Esophagus mucosa (tissue), 1 donor: ENCODE data around the gene ADAMTS5. TPM values are rescaled to one million over a fixed set of nuclear protein-coding genes. Genes with fewer than 3 reads are reported as not detected.
A peak's percentile ranks its signal among the peaks of the same experiment; 100 is the strongest.

Experiments used
- ATAC-seq: fragments of 200-7000 bp; cut with Tn5 transposase; one replicate; pipeline ENCODE4 v1.9.1; 2020
- total RNA-seq: library from RNA; stranded (reverse); gene quantifications from one replicate; pipeline ENCODE4 v1.2.4, GENCODE V29; 2023
- donor health status: DM: yes; HTN: yes; CAD: no.

Gene ADAMTS5
- 0.80 TPM for total RNA-seq

DNA sequence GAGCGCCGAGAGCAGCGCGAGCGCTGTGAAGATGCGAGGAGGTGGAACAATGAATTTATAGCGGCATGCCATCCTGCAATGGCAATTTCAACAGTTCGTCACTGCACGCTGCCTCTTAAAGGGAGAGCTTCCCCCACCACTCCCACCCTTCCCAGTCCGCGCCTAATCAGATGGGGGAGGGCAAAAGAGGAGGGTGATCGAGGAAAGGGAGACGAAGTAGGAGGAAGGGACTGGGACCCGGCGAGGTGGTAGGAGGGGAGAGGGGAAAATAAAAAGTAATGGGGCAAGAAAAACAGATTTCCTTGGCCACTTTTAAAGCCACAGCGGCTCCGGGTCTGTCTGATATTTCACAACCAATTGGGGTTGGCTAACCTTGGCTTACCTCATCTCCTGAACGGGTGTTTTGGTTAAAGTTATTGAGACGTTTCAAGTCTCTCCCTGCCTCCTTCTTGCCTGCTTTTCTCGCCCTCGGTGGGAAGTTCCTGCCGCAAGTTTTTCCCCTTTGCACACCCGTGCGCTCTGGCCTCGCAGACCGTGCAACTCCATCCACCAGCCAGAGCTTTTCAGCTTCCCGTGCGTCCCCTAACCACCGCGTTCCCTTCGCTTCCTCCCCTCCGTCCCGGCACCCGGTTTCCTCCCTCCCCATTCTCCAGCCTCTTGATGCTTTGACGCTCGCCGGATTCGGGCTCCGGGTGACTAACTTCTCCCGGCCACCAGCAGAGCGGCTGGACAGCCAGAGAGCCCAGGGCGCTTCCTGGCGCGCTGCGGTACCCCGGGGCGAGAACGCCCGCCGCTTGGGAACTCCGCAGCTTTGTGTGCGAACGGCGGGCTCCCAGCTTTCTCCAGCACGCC lies at the start of gene ADAMTS5:
ADAMTS5 (minus strand) TSS at position 27 of the 852 bp plus-strand sequence. CDS start 697 bp downstream, outside the sequence.
- peak; percentile 10 for ATAC-seq

DNA sequence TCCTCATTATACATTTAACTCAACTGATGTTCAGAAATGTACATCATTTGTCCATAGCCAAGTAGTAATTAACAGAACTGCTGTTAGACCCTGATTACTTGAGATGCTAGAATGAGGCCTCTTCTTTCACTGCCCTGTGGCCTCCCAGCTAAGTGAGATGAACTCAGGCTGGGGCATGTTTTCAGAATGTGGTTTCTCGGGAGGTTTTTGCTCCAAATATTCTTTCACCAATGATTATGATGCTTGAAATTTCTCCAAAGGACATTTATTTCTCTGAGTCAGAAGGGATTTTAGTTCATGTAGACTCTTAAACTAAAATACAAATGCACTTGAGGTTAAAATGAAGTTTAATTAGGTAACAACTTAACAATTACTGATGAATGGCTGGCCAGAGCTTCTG lies 34.6 kb upstream of the ADAMTS5 start:
- ATAC-seq, result no peak

DNA sequence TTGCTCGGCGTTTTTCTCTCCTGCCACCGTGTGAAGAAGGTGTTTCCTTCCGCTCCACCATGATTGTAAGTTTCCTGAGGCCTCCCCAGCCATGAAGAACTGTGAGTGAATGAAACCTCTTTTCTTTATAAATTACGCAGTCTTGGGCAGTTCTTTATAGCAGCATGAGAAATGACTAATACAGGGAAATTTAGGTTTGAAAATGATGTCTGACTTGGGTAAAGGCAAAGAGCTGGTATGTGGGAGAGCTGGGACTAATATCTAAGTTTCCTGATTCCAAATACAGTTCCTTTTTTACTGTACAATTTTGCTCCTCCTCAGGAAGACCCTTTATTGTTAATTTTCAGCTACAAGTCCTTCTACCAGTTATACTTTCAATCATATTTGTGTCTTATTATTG lies 16.7 kb upstream of the ADAMTS5 start:
- no peak for ATAC-seq

DNA sequence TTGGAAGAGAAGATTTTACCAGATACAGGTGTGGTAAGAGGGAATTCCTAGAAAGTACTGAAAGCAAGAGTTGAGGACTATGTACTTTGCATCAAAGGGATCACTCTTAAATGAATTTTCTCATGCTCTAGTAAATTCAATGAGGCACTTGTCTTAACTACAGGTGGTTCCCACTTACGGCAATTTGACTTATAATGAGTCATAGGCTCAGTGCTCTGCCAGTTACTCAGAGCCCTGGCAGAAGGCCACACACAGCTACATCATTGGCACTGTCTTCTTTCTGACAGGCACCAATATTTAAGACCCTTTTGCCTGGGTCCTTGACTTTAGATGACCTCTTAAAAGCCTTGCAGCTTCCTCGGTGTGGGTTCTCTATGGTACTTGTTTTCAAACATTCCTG lies 15.9 kb upstream of the ADAMTS5 start:
- peak; percentile 91 for ATAC-seq

DNA sequence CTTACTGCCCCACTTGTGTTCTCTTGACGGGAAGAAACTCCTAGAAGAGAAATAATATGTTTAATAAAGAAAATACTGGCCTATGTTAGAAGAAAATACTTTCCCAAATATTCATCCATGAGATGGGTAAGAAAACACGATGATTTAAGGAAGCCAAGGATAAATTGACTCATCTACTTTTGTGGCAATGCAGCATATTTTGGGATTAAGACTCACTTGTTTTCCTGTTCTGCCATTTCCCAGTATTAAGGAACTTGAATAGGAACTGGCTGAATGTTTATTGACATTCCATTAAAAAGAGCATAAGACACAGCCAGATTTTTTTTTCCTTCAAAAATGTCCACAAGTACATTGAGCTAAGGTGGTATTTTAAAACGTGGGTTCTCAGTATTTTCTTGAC lies 10.9 kb upstream of the ADAMTS5 start:
- ATAC-seq, result no peak

DNA sequence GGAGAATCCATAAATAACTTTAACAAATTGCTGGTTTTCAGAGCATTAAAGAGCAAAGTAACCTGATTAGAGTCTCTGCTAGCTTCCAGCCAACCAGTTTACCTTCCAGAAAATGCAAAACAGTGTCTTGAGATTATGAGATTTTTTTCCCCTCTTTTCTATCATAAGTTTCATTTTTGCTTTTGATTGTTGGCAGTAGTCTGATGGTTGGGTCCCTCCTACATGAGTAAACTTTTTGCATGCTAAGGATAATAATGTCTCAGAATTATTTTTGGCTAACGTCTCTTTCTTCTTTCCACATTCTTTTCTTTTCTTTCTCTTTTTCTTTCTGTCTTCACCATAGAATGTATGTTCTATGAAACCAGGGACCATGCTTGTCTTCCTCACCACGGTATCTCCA lies 6.3 kb upstream of the ADAMTS5 start:
- no peak for ATAC-seq

DNA sequence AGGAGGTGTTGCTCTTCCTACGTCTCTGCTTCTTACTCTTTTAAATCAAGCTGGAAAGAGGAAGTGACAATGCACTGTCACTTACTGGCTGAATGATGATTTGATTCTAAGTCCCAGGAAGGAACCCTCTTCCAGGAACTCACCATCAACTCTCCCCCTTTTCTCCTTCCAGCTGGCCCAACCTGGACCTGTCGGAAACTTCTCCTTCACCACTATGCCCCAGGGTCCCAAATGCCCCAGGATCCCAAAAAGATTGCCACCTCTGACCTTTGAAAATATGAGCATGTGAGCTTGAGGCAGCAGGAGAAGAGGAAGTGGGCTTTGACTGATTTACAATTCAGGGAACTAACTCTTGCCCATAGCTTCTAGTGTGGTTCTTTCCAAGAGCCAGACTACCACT lies 5.3 kb upstream of the ADAMTS5 start:
- no peak for ATAC-seq

DNA sequence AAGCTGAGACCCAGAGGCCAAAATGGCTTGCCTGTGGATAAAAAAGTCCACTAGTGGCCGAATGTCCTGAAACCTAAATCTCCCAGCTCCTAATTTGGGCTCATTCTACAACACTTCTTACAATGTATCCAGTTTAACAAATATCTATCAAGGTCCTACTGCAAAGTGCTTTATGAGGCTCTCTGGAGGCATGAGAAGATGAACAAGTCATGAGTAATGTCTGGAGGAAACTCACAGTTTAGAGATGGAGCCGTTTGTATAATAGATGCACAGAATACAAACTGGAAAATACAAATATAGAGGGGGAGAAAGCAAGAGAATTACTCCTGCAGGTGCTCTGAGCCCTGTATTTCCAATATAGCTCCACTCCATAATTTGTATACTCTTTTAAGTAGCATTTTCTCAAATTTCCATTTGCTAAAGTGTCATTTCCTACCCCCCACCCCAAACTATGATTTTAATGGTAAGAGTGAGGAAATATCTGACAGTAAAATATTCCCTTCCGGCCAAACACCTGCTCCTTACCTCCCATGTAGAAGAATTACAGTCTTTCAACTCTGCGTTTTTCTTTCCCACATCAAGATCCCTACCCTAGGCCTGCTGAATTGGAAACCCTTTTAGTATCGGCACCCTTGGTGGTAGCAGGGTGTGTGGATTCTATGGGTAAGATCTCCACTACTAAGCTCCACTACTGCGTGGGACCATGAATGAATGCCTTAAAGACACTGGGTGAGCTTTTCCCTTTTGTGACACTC lies 3.3 kb upstream of the ADAMTS5 start:
- ATAC-seq, result no peak

DNA sequence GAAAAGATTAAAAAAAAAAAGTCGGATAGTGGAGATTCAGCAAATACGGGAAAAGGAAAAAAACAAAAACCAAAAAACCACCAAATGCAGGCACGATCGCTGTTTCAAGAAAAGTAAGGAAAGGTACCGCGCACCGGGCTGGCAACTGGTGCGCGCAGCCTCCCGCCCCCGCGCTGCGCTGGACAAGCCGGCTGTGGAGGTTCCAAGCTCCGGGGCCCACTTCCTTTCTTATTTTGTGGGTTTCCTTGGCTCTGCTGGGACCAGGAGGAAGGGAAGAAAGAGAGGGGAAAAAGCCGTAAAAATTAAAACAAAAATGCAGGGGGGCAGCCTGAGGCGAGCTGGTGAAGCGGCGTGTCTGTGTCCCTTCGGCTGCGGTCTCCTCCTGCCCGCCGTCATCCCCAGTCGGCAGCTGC lies 233 bp downstream of the ADAMTS5 start:
- no peak for ATAC-seq

DNA sequence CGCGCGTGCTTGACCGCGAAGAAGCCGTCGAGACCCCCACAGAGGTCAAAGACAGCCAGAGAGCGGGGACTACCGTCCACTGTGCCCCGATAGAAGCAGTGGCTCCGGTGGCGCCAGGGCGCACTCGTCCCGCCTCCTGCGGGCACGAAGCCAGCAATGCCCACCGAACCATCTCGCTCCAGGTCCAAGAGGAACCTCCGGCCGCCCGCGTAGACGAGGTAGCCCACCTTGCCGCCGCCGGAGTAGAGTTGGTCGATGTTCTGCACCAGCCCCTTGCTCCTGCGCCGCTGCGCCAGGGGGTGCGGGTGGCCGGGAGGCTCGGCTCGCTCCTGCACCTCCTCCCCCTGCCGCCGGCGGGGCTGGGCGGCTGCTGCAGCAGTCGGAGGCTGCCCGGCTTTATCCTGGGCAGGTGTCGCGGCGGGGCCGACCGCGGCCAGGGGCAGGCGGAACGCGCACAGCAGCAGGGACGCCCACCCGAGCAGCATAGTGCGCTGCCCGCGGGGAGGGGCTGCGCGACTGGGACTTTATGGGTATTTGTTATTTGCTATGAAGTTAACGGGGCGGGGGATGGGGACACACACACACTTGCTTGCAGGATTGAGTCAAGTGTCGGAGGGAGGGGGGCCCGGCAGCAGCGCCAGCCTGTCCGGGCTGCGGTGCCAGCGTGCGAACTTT lies 844 bp downstream of the ADAMTS5 start:
- peak; percentile 18 for ATAC-seq

DNA sequence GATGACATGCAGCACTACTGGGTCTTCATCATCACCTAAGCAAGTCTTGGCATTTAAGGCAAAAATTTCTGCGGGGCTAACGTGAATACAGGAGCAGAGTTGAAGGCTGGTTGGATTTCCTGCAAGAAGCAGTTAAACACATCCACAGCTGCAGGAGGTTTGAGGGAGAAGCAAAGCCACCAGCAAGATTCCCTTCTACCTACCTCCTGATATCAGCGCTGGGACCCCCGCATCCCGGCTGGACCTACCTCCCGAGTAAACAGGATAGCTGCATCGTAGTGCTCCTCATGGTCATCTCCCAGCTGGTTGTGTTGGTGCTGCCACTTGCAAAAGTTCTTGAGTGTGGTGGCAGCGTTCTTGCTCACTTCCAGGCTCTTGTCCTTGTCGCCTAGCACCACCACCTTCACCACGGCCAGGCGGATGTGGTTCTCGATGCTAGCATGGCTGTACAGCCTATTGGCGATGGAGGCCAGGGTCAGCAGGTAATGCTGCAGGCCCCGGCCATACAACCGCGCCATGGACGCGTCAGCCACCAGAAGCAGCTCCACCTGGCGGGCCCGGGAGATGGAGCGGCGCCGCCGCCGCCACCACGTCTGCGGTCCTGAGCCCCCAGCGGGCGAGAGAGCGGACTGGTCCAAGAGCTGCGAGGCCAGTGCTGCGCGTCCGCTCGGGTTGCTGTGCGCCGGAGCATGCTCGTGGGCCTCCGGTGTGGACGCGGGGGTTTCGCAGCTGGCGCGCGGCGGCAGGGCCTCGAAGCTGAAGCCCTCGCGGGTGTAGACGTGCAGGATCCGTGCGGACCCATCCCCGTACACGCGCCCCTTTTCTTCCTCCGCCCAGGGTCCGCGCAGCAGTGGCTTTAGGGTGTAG lies 1.6 kb downstream of the ADAMTS5 start:
- ATAC-seq, result no peak

DNA sequence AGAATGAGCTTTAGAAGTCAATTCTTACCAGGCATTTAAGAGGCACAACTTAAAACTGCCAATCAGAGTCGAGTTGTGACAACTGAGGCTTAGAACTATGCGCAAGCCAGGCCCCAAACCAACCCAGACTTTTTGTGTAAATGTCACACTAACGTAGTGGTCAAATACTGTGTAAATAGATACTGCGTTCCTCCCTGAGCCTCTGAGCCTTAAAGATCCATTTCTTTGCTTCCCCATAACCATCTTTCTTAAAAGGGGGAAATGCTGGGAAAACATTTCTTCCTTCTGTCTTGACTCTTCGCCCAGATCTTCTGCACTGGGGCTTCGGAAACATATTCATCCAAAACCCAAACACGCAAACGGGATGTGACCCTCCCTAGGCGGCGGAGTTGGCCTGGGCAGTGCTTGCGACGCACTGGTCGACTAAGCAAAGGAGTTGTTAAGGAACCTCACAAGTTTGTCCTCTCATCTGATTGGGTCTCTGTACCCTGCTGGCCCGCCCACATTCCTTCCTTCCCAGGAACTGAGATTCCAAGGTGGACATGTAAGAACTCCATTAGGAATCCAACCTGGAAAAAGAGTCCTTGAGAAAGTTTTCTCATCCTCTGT lies 2.6 kb downstream of the ADAMTS5 start:
- ATAC-seq, result no peak

DNA sequence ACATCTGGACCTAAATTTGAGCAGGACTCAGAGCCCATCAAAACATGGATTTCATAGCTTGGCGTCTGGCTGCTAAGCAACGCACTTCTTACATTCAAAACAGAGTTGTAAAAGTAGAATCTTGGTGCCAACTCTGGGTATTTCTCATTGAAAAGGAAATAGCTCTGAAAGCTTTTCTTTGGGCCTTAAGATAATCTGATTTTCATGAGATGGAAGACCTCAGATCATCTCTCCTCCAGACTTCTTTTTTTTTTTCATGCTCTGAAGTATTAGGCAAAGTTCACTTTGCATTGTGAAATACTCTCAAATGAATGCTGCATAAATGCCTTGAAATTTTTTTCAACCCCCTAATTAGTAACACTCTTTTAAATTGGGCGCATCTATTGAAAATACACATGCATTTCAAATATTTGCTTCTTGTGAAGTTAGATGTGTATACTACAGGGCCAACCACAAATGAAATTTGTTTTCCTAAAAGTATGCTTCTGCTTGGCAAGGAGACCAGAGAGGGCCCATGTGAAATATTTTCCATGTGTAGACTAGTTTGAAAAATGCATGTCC lies 4.2 kb downstream of the ADAMTS5 start:
- no peak for ATAC-seq

DNA sequence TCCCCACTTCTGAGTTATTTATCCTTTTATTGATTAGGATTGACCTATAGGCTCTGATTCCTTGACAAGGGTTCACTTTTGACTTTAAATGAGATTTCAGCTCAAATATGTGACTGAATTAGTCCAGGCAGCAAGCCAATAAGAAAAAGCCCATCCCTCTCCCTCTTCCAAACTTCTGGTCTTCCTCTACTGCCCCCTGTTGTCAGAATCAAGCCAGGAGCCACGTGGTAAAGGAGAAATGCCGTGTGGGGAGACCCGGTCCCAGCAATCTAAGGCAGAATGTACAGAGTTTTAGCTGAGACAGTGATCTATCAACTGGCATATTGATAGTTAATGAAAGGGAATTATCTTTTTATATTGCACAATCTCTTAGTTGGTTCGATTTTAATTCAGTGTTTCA lies 5.2 kb downstream of the ADAMTS5 start:
- no peak for ATAC-seq

DNA sequence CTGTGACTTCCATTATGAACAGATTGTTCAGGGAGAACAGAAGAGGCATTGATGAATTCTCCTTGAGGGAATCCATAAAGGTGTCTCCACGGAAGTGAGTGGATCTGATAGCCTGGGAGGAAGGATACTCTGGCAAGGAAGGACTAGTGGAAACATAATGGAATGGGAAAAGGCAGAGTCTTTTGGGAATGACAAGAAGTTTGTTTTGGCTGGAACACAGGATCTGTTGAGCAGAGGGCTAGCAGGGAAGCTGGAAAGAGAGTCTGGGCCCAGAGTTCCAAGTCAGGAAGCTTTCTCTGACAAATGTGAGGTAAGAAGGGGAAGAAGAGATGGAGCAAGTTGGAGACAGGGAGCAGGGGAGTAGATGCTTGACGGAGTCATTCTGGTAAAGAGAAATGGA lies 8.1 kb downstream of the ADAMTS5 start:
- ATAC-seq, result no peak

DNA sequence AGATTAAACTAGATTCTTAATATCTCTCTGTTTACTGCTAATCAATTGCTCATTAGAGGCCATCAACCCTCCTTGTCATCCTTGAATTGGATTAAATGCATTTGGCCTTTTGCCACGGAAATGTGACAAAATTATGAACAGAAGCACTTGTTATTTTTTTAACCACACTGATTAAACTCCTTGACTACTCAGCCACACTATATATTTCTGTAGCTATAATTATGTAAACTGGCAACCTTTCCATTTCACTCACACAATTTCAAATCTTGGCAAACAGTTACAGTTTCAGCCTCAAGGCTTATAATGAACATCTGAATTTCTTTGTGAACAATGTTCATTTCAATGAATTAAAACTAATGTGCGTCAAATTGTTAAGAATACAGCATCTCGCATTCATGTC lies 10.1 kb downstream of the ADAMTS5 start:
- ATAC-seq, result no peak

DNA sequence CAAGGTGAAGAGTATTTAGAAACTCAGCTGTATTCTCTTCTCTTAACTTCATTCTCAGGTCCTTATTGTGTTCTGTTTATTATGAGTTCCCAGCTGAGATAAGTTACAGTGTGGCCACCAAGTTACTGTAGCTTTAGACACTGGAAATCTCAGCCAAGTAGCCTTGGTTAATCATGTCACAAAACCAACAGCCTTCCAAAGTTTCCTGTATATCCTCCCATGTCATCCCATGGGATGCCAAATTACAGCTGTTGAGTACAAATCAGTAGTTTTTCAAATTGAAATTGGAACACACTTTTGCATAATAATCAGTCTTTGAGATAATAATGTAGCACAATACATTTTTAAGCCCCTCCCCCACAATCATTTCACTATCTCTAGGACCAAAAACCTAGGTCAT lies 10.7 kb downstream of the ADAMTS5 start:
- ATAC-seq, result no peak

DNA sequence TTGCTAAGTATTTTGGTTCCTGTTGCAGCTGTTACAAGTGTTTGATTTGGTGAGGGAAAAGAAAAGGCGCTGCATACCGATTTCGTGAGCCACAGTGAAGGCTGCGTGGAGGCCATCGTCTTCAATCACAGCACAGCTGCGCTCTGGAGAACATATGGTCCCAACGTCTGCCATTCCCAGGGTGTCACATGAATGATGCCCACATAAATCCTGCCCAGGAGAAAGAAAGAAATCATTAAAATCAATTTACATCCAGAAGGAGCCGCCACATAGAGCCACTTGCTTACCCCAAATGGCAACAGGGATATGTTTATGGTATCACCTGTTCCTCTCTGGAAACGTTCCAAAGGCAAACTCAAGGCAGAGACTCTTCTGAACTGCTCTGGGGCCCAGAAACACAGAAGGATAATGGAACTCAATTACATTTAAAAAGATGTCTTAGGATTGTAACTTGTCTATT lies 12.2 kb downstream of the ADAMTS5 start:
- ATAC-seq, result no peak

DNA sequence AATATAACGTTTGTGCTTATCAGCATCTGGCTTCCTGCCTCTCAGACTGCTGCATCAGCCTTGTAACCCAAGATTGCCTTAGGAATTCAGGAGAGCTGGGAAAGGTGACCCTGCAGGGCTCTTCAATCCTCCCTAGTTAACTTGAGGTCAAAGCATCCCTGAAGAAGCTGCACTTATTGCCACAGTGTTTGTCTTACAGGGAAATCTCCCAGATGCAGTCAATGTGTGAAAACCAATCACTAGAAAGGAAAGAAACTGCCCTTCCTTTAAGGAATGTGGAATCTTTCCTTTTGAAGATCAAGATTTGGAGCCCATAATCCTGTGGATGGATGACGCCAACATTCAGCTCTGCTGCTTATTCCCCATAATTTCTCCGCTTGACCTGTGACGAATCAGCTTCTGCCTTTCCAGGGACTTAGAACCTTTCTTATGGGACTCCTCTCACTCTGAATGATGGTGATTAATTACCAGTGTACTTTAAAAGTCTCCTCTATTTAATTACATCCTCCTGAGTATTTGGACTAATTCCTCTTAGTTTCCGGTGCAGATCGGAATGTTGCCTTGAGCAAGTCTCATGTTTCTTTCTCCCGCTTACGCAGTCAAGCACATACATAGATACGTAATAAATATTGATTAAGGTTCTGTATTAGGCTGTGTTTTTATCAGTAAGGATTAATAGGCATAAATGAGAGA lies 14.4 kb downstream of the ADAMTS5 start:
- ATAC-seq, result no peak

DNA sequence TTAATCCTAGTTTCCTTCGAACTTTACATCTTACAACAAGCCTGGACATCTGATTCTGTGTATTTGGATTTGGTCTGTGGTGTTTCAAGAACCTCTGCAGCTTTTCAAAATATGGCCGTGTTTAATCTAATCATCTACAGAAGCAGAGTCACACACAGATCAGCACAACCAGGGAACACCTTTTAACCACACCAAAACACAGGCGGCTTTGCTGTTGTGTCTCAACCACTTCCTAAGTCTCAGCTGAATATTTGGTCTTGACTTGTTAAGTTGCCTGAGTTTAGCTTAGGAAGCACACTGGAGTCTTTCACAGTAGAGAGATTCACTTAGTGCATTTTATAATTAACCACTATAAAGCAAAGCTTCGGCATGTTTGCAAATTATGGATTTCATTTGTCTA lies 17.1 kb downstream of the ADAMTS5 start:
- no peak for ATAC-seq

DNA sequence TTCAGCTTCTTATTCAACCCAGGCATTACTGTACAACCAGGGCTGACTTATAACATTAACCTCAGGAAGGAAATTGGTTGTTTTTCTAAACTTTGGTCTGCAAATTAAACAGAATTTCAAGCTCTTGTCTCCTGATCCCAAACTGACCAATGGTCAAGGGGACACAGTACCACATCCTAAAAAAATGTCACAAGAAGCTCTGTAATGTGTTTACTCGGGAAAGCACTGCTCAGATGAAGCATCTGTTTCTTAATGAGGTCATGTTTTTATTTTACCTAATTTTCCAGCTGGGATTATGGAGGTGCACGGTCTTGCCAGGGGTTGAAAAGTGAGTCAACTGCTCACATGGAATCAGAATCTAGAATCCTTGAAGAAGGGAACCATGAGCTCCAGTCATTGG lies 18.7 kb downstream of the ADAMTS5 start:
- no peak for ATAC-seq
